NCI-H460 (cell line): ENCODE results near the gene LAPTM4A. TPM values are rescaled to one million over a fixed set of nuclear protein-coding genes. Genes with fewer than 3 reads are reported as not detected.

ENCODE experiments used
- DNase-seq: peaks from one replicate; pipeline ENCODE4 v3.0.0-alpha.2; 2016; ENCODE audit warnings: low read depth; ENCODE audit errors: extremely low read depth
- total RNA-seq: library from RNA; depleted of rRNA; stranded (reverse); fragments of >200 nt; shearing (Covaris generic); gene quantifications from 2 replicates; pipeline ENCODE4 v1.2.3, GENCODE V29; 2014

The LAPTM4A gene
- total RNA-seq, 1 experiment from 2014 or later: 64.7 TPM

GRCh38 chr2:20025065-20025786, 26.2 kb downstream of the LAPTM4A start:
- no peak for DNase-seq

- DNase-seq: no peak
Measured at GRCh38 chr2:20023688-20024087, 27.7 kb downstream of the LAPTM4A start.

- DNase-seq: no peak
Measured at GRCh38 chr2:20021405-20022009, 29.9 kb downstream of the LAPTM4A start.

GRCh38 chr2:20019747-20020146, 31.7 kb downstream of the LAPTM4A start:
- no peak for DNase-seq

GRCh38 chr2:20018601-20019152, 32.8 kb downstream of the LAPTM4A start:
- no peak for DNase-seq

GRCh38 chr2:20016346-20016745, 35.1 kb downstream of the LAPTM4A start:
- no peak for DNase-seq

- peak; percentile 41 for DNase-seq
Measured at GRCh38 chr2:20015482-20016083, 35.8 kb downstream of the LAPTM4A start.

GRCh38 chr2:20013126-20013849, 38.1 kb downstream of the LAPTM4A start:
- DNase-seq: no peak

- DNase-seq: peak; percentile 34
Measured at GRCh38 chr2:20012282-20013125, 38.9 kb downstream of the LAPTM4A start, which contains the start of gene MATN3. Gene MATN3 (minus strand): TSS chr2:20012668. CDS start chr2:20012631, 37 bp downstream.

GRCh38 chr2:20012032-20012281, 39.5 kb downstream of the LAPTM4A start:
- DNase-seq: no peak

GRCh38 chr2:20011276-20012031, 40.0 kb downstream of the LAPTM4A start:
- DNase-seq: no peak

- peak; percentile 48 for DNase-seq
Measured at GRCh38 chr2:20008703-20009102, 42.7 kb downstream of the LAPTM4A start.

GRCh38 chr2:20005891-20006470, 45.4 kb downstream of the LAPTM4A start:
- no peak for DNase-seq

- no peak for DNase-seq
Measured at GRCh38 chr2:20005067-20005627, 46.3 kb downstream of the LAPTM4A start.

- no peak for DNase-seq
Measured at GRCh38 chr2:20001361-20001863, 50.0 kb downstream of the LAPTM4A start.

GRCh38 chr2:19993731-19994130, 57.7 kb downstream of the LAPTM4A start:
- DNase-seq: no peak

- no peak for DNase-seq
Measured at GRCh38 chr2:19991895-19992294, 59.5 kb downstream of the LAPTM4A start.

GRCh38 chr2:19990416-19990728, 61.1 kb downstream of the LAPTM4A start:
- no peak for DNase-seq
